ENCODE data around the gene OR52I2. TPM values are rescaled to one million over a fixed set of nuclear protein-coding genes. Genes with fewer than 3 reads are reported as not detected.

Gene OR52I2
- total RNA-seq, 2 donors from 2014 or later, result not detected

GRCh38 chr11:4626207-4627099, 44.9 kb downstream of the OR52I2 start:
- no peak overlapping the region for H3K27ac Mint-ChIP-seq
- peaks cover 23% of the 10 kb centered on the region for H3K36me3 Mint-ChIP-seq
- peaks cover 34 to 51% of the 10 kb centered on the region in 2 donors for H3K27me3 Mint-ChIP-seq
- no peaks in the 10 kb centered on the region for H3K4me1 Mint-ChIP-seq (ENCODE audit: low read depth in 2 of 2)
- no peak overlapping the region for H3K4me3 Mint-ChIP-seq
- ATAC-seq, result no peak
- peaks cover 6% of the 10 kb centered on the region for H3K9me3 Mint-ChIP-seq
- DNase-seq (ENCODE audit: low spot score), result no peak

GRCh38 chr11:4636136-4636535, 54.6 kb downstream of the OR52I2 start:
- Mint-ChIP-seq H3K9me3 (no peaks in the 10 kb centered on the region), H3K4me1 (ENCODE audit: low read depth in 2 of 2) (no peaks in the 10 kb centered on the region), H3K4me3 (no peak overlapping the region), H3K27me3 (peaks cover 7 to 18% of the 10 kb centered on the region in 2 donors), H3K27ac (no peak overlapping the region), H3K36me3 (no peaks in the 10 kb centered on the region)
- ATAC-seq, result no peak
- DNase-seq (ENCODE audit: low spot score), result no peak

- H3K27me3 Mint-ChIP-seq, result peaks cover 13 to 18% of the 10 kb centered on the region in 2 donors
- H3K27ac Mint-ChIP-seq, result no peak within 1 kb of the TSS
- no peaks in the 10 kb centered on the region for H3K4me1 Mint-ChIP-seq (ENCODE audit: low read depth in 2 of 2)
- ATAC-seq (peak; percentile 80 to 87), DNase-seq (ENCODE audit: low spot score) (peak; percentile 80)
- H3K4me3 Mint-ChIP-seq, result no peak within 1 kb of the TSS
- H3K9me3 Mint-ChIP-seq, result no peaks in the 10 kb centered on the region
- no peaks in the 10 kb centered on the region for H3K36me3 Mint-ChIP-seq
Measured at GRCh38 chr11:4636962-4637661, 55.6 kb downstream of the OR52I2 start, which contains the start of gene OR51D1. Gene OR51D1, plus strand, starts transcription at chr11:4637477. Its CDS starts 2,314 bp downstream, at chr11:4639791.

- Mint-ChIP-seq H3K4me3 (no peak overlapping the region), H3K4me1 (ENCODE audit: low read depth in 2 of 2) (no peaks in the 10 kb centered on the region), H3K36me3 (no peaks in the 10 kb centered on the region), H3K27ac (no peak overlapping the region), H3K27me3 (peaks cover 12 to 16% of the 10 kb centered on the region in 2 donors), H3K9me3 (no peaks in the 10 kb centered on the region)
- ATAC-seq (no peak), DNase-seq (ENCODE audit: low spot score) (no peak)
Measured at GRCh38 chr11:4637662-4638047, 56.1 kb downstream of the OR52I2 start.

- no peaks in the 10 kb centered on the region for H3K9me3 Mint-ChIP-seq
- H3K4me1 Mint-ChIP-seq (ENCODE audit: low read depth in 2 of 2), result no peaks in the 10 kb centered on the region
- no peak overlapping the region for H3K4me3 Mint-ChIP-seq
- peaks cover 19 to 32% of the 10 kb centered on the region in 2 donors for H3K27me3 Mint-ChIP-seq
- no peaks in the 10 kb centered on the region for H3K36me3 Mint-ChIP-seq
- no peak for DNase-seq (ENCODE audit: low spot score)
- H3K27ac Mint-ChIP-seq, result no peak overlapping the region
- ATAC-seq, result no peak
Measured at GRCh38 chr11:4639931-4640330, 58.4 kb downstream of the OR52I2 start.

- no peak overlapping the region for H3K27ac Mint-ChIP-seq
- no peaks in the 10 kb centered on the region for H3K9me3 Mint-ChIP-seq
- peaks cover 20 to 38% of the 10 kb centered on the region in 2 donors for H3K27me3 Mint-ChIP-seq
- H3K4me1 Mint-ChIP-seq (ENCODE audit: low read depth in 2 of 2), result no peaks in the 10 kb centered on the region
- H3K4me3 Mint-ChIP-seq, result no peak overlapping the region
- ATAC-seq, result no peak
- no peaks in the 10 kb centered on the region for H3K36me3 Mint-ChIP-seq
- DNase-seq (ENCODE audit: low spot score), result no peak
Measured at GRCh38 chr11:4641501-4641900, 60.0 kb downstream of the OR52I2 start.

- Mint-ChIP-seq H3K36me3 (no peaks in the 10 kb centered on the region), H3K27ac (no peak overlapping the region), H3K9me3 (no peaks in the 10 kb centered on the region), H3K4me3 (no peak overlapping the region), H3K27me3 (peaks cover 20 to 38% of the 10 kb centered on the region in 2 donors), H3K4me1 (ENCODE audit: low read depth in 2 of 2) (no peaks in the 10 kb centered on the region)
- no peak for DNase-seq (ENCODE audit: low spot score)
- ATAC-seq, result no peak
Measured at GRCh38 chr11:4642043-4642442, 60.5 kb downstream of the OR52I2 start.

Other genes starting within 250 kb of the OR52I2 start
- not detected for gene OR52B4, start 213.4 kb upstream of the OR52I2 start, total RNA-seq
- gene TRIM21, start 188.0 kb upstream of the OR52I2 start, total RNA-seq, result 10 to 100 TPM; 27.3 to 41.3 TPM
- not detected for gene OR52K2, start 132.4 kb upstream of the OR52I2 start, total RNA-seq
- not detected for gene OR52K1, start 99.1 kb upstream of the OR52I2 start, total RNA-seq
- gene OR52M1, start 36.6 kb upstream of the OR52I2 start, total RNA-seq, result not detected
- gene OR52I1, start 12.3 kb downstream of the OR52I2 start, total RNA-seq, result not detected
- gene TRIM68, start 26.5 kb downstream of the OR52I2 start, total RNA-seq, result 10 to 100 TPM; 12.6 to 15.3 TPM
- gene OR51D1, start 55.7 kb downstream of the OR52I2 start, total RNA-seq, result not detected
- gene OR51E1, start 62.2 kb downstream of the OR52I2 start, total RNA-seq, result not detected
- not detected for gene OR51E2, start 116.1 kb downstream of the OR52I2 start, total RNA-seq
- not detected for gene MMP26, start 123.0 kb downstream of the OR52I2 start, total RNA-seq
- not detected for gene OR51F1, start 188.2 kb downstream of the OR52I2 start, total RNA-seq
- not detected for gene OR52R1, start 222.6 kb downstream of the OR52I2 start, total RNA-seq
- gene OR51F2, start 239.6 kb downstream of the OR52I2 start, total RNA-seq, result not detected

All from natural killer cell treated with Interleukin-12 subunit alpha and Interleukin-12 subunit beta and Interleukin-15 and Interleukin-18, amount 100 ng/mL, for 72 hours (primary cell).